Measurements from ENCODE around the gene RHBDL1. TPM values are rescaled to one million over a fixed set of nuclear protein-coding genes. Genes with fewer than 3 reads are reported as not detected.

Gene RHBDL1
- total and polyA plus RNA-seq, 2 experiments from 2014 or later, result 8.4 to 10.1 TPM

GRCh38 chr16:695355-696089 is 20.1 kb downstream of the RHBDL1 start:
- no peak overlapping the region for H3K27ac ChIP-seq (ENCODE audit: low read depth)
- H3K27me3 ChIP-seq (ENCODE audit: insufficient read depth), result peaks cover 86% of the 10 kb centered on the region
- Mint-ChIP-seq H3K4me1 (peaks cover 3% of the 10 kb centered on the region; the same call in 2 of the 3 replicates), H3K36me3 (ENCODE audit: low read depth) (no peaks in the 10 kb centered on the region), H3K27ac (no peak overlapping the region), H3K9me3 (no peaks in the 10 kb centered on the region; the same call in 1 of the 3 replicates), H3K27me3 (ENCODE audit: insufficient read depth, low read depth, poor library complexity) (peaks cover 60% of the 10 kb centered on the region), H3K4me3 (peak overlapping the region; percentile 73)
- DNase-seq (ENCODE audit: low spot score) (peak; percentile 77), ATAC-seq (peak; percentile 56)
- H3K79me2 ChIP-seq (replicated peaks; ENCODE audit: insufficient read depth), result no peaks in the 10 kb centered on the region
- H3K9me2 ChIP-seq (ENCODE audit: insufficient read depth), result no peaks in the 10 kb centered on the region
- no peaks in the 10 kb centered on the region; the same call in 1 of the 2 replicates for H3K4me1 ChIP-seq (ENCODE audit: insufficient read depth)
- no peaks in the 10 kb centered on the region for H3K36me3 ChIP-seq (ENCODE audit: insufficient read depth)
- H3K4me3 ChIP-seq, result peak overlapping the region; percentile 68
- TF ChIP-seq ZNF331 (CRISPR knock-in tag; IDR thresholded peaks at IDR 0.05; ENCODE audit: low read depth), result no peak
- peak; percentile 78 for TF ChIP-seq POLR2AphosphoS5 (IDR thresholded peaks at IDR 0.05; ENCODE audit: low read depth)
- no peaks in the 10 kb centered on the region; the same call in 1 of the 2 replicates for H4K20me1 ChIP-seq (replicated peaks; ENCODE audit: insufficient read depth)
- H3F3A ChIP-seq (replicated peaks; ENCODE audit: low read depth), result 0 out of 2 replicates have a peak, but pooled peaks cover 3% of the 10 kb centered on the region
- peak overlapping the region; percentile 84 for H3K4me2 ChIP-seq
- peak overlapping the region; percentile 94 for H2AFZ ChIP-seq

DNA sequence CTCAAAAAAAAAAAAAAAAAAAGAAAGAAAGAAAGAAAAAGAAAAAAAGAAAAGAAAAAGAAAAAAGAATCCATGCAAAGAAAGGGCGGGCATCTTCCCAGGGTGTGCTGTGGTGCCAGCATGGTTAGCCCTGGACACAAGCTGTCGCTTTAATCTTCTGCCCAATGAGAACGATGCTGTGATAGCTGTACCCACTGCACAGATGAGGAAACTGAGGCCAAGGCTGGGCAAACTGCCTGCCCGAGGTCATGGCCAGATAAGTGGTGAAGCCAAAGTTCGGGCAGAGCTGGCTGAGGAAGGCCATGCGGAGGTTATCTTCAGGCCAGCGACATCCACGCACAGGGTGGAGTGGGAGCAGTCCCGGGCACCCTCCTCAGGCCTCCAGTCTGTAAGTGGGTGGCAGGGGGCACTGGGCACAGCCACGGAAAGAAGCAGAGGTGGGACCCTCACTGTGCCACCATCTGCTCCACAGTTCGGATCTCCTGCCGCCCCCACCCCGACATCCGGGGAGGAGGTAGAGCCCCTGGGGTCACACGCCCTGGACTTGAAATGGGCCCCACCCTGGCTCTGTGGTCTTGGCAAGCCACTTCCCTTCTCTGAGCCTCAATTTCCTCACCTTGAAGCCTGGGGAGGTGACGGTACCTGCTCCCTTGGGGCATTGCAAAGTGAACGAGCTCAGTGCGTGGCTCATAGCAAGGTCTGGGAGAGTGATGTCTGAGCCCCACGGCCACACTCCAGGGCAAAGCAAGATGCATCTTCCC is 23.6 kb downstream of the RHBDL1 start:
- no peak for DNase-seq (ENCODE audit: low spot score)
- H3K4me3 Mint-ChIP-seq, result no peak overlapping the region
- Histone ChIP-seq H3K27ac (ENCODE audit: low read depth) (no peak overlapping the region), H3K9me2 (ENCODE audit: insufficient read depth) (no peaks in the 10 kb centered on the region), H2AFZ (no peak overlapping the region), H3K4me2 (no peak overlapping the region), H3K4me1 (ENCODE audit: insufficient read depth) (no peaks in the 10 kb centered on the region; the same call in 1 of the 2 replicates), H3K4me3 (no peak overlapping the region), H3K27me3 (ENCODE audit: insufficient read depth) (peaks cover 87% of the 10 kb centered on the region), H3K79me2 (replicated peaks; ENCODE audit: insufficient read depth) (no peaks in the 10 kb centered on the region), H4K20me1 (replicated peaks; ENCODE audit: insufficient read depth) (no peaks in the 10 kb centered on the region; the same call in 1 of the 2 replicates), H3F3A (replicated peaks; ENCODE audit: low read depth) (no peaks in the 10 kb centered on the region), H3K36me3 (ENCODE audit: insufficient read depth) (no peaks in the 10 kb centered on the region)
- H3K36me3 Mint-ChIP-seq (ENCODE audit: low read depth), result no peaks in the 10 kb centered on the region
- H3K27me3 Mint-ChIP-seq (ENCODE audit: insufficient read depth, low read depth, poor library complexity), result peaks cover 72% of the 10 kb centered on the region
- no peak for ATAC-seq
- no peaks in the 10 kb centered on the region; the same call in 2 of the 3 replicates for H3K9me3 Mint-ChIP-seq
- H3K4me1 Mint-ChIP-seq, result peaks cover 3% of the 10 kb centered on the region; the same call in 1 of the 3 replicates
- no peak overlapping the region for H3K27ac Mint-ChIP-seq
- TF ChIP-seq, protein P1, sequence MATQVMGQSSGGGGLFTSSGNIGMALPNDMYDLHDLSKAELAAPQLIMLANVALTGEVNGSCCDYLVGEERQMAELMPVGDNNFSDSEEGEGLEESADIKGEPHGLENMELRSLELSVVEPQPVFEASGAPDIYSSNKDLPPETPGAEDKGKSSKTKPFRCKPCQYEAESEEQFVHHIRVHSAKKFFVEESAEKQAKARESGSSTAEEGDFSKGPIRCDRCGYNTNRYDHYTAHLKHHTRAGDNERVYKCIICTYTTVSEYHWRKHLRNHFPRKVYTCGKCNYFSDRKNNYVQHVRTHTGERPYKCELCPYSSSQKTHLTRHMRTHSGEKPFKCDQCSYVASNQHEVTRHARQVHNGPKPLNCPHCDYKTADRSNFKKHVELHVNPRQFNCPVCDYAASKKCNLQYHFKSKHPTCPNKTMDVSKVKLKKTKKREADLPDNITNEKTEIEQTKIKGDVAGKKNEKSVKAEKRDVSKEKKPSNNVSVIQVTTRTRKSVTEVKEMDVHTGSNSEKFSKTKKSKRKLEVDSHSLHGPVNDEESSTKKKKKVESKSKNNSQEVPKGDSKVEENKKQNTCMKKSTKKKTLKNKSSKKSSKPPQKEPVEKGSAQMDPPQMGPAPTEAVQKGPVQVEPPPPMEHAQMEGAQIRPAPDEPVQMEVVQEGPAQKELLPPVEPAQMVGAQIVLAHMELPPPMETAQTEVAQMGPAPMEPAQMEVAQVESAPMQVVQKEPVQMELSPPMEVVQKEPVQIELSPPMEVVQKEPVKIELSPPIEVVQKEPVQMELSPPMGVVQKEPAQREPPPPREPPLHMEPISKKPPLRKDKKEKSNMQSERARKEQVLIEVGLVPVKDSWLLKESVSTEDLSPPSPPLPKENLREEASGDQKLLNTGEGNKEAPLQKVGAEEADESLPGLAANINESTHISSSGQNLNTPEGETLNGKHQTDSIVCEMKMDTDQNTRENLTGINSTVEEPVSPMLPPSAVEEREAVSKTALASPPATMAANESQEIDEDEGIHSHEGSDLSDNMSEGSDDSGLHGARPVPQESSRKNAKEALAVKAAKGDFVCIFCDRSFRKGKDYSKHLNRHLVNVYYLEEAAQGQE (IDR thresholded peaks at IDR 0.05; ENCODE audit: unreplicated experiment), result no peak
- TF ChIP-seq EZH2phosphoT487 (IDR thresholded peaks at IDR 0.05; ENCODE audit: unreplicated experiment) (no peak), ZNF462 (CRISPR knock-in tag; IDR thresholded peaks at IDR 0.05) (no peak), STAT1 (IDR thresholded peaks at IDR 0.05; ENCODE audit: unreplicated experiment) (no peak), EZH2 (IDR thresholded peaks at IDR 0.05; ENCODE audit: low read depth, unreplicated experiment) (no peak)
